Uterus (tissue), 4 donors: ENCODE data around the gene SKIC3. TPM values are rescaled to one million over a fixed set of nuclear protein-coding genes. Genes with fewer than 3 reads are reported as not detected.

Experiments
- DNase-seq, 2 donors: peaks; one replicate each; pipeline ENCODE4 v3.0.0-alpha.2; 2019 to 2020
- H3K27ac ChIP-seq, 2 donors: fragments of 200-600 bp; sonication (generic); 1 replicate in 1 of 2; 2 replicates in 1 of 2; pipeline ENCODE4 v1.5.1; 2016 to 2018
- H3K27me3 ChIP-seq, 2 donors: fragments of 200-600 bp; sonication (generic); one replicate each; pipeline ENCODE4 v1.5.1; 2018 to 2019; ENCODE audit warnings: control low read depth in 1 of 2
- H3K36me3 ChIP-seq, 2 donors: fragments of 200-600 bp; sonication (generic); one replicate each; pipeline ENCODE4 v1.5.1; 2019; ENCODE audit warnings: control low read depth in 1 of 2
- H3K4me1 ChIP-seq, 2 donors: fragments of 200-600 bp; sonication (generic); one replicate each; pipeline ENCODE4 v1.5.1; 2018 to 2019; ENCODE audit warnings: control low read depth in 1 of 2
- H3K4me3 ChIP-seq, 2 donors: fragments of 200-600 bp; sonication (generic); 1 replicate in 1 of 2; 2 replicates in 1 of 2; pipeline ENCODE4 v1.5.1; 2018 to 2019; ENCODE audit warnings: mild to moderate bottlenecking in 1 of 2
- H3K9me3 ChIP-seq, 2 donors: fragments of 200-600 bp; sonication (generic); one replicate each; pipeline ENCODE4 v1.5.1; 2019; ENCODE audit warnings: control low read depth in 1 of 2
- CTCF ChIP-seq, 4 experiments: fragments of 200-600 bp in 2 of 4; fragments of 450-650 bp in 2 of 4; sonication (generic) in 2 of 4; IDR thresholded peaks; one replicate each; pipeline ENCODE4 v1.5.1; 2016 to 2019; ENCODE audit warnings: antibody characterized with exemption in 4 of 4, mild to moderate bottlenecking in 2 of 4, moderate library complexity in 1 of 4
- POLR2A ChIP-seq, 2 donors: fragments of 450-650 bp; IDR thresholded peaks; one replicate each; pipeline ENCODE4 v1.6.1; 2016; ENCODE audit warnings: antibody characterized with exemption in 2 of 2, mild to moderate bottlenecking in 1 of 2, moderate library complexity in 1 of 2
- intact Hi-C: fragments of 100-400 bp; cut with DNase I; formaldehyde crosslinking; loops from one replicate; pipeline ENCODE4 v1.15.1; 2023; ENCODE audit warnings: low total_unique reads
- total RNA-seq, 4 donors: library from RNA; depleted of rRNA in 3 of 4; stranded (reverse); fragments of >200 nt in 3 of 4; gene quantifications; one replicate each; pipeline versions ENCODE4 v1.1.0 to v1.2.4, GENCODE V29; 2014 to 2023
- donor health status: DM: yes; HTN: yes; CAD: no.

SKIC3 gene
- total RNA-seq, 4 donors from 2014 or later: 40.3 to 219 (median 90.6) TPM

- H3K27ac ChIP-seq: no peak overlapping the region
- intact Hi-C loops: no loop called here
- H3K4me3 ChIP-seq: no peak overlapping the region
- TF ChIP-seq CTCF (IDR thresholded peaks at IDR 0.05) (no peak), POLR2A (IDR thresholded peaks at IDR 0.05) (no peak)
- H3K27me3 ChIP-seq: no peaks in the 10 kb centered on the region
- H3K9me3 ChIP-seq: no peaks in the 10 kb centered on the region
- H3K36me3 ChIP-seq: no peaks in the 10 kb centered on the region
- DNase-seq: no peak
- H3K4me1 ChIP-seq: no peaks in the 10 kb centered on the region
Measured at GRCh38 chr5:95590880-95591279, 36.1 kb upstream of the SKIC3 start.

GRCh38 chr5:95583992-95584391 is 29.2 kb upstream of the SKIC3 start:
- intact Hi-C loops: no loop called here
- no peaks in the 10 kb centered on the region for H3K4me1 ChIP-seq
- no peak overlapping the region for H3K27ac ChIP-seq
- no peaks in the 10 kb centered on the region for H3K27me3 ChIP-seq
- TF ChIP-seq CTCF (IDR thresholded peaks at IDR 0.05) (no peak), POLR2A (IDR thresholded peaks at IDR 0.05) (no peak)
- no peak overlapping the region for H3K4me3 ChIP-seq
- H3K36me3 ChIP-seq: no peaks in the 10 kb centered on the region
- no peak for DNase-seq
- H3K9me3 ChIP-seq: no peaks in the 10 kb centered on the region

GRCh38 chr5:95581576-95581975 is 26.8 kb upstream of the SKIC3 start:
- intact Hi-C loops: no loop called here
- Histone ChIP-seq H3K27ac (no peak overlapping the region), H3K4me3 (no peak overlapping the region), H3K4me1 (no peaks in the 10 kb centered on the region), H3K27me3 (no peaks in the 10 kb centered on the region), H3K36me3 (no peaks in the 10 kb centered on the region), H3K9me3 (no peaks in the 10 kb centered on the region)
- no peak for DNase-seq
- TF ChIP-seq CTCF (IDR thresholded peaks at IDR 0.05) (no peak), POLR2A (IDR thresholded peaks at IDR 0.05) (no peak)

GRCh38 chr5:95572016-95572415 is 17.2 kb upstream of the SKIC3 start:
- intact Hi-C loops: no loop called here
- no peak for DNase-seq
- TF ChIP-seq POLR2A (IDR thresholded peaks at IDR 0.05) (no peak), CTCF (IDR thresholded peaks at IDR 0.05) (no peak)
- H3K4me1 ChIP-seq: no peaks in the 10 kb centered on the region
- H3K27me3 ChIP-seq: no peaks in the 10 kb centered on the region
- H3K27ac ChIP-seq: no peak overlapping the region
- H3K4me3 ChIP-seq: no peak overlapping the region
- no peaks in the 10 kb centered on the region for H3K36me3 ChIP-seq
- H3K9me3 ChIP-seq: no peaks in the 10 kb centered on the region

DNA sequence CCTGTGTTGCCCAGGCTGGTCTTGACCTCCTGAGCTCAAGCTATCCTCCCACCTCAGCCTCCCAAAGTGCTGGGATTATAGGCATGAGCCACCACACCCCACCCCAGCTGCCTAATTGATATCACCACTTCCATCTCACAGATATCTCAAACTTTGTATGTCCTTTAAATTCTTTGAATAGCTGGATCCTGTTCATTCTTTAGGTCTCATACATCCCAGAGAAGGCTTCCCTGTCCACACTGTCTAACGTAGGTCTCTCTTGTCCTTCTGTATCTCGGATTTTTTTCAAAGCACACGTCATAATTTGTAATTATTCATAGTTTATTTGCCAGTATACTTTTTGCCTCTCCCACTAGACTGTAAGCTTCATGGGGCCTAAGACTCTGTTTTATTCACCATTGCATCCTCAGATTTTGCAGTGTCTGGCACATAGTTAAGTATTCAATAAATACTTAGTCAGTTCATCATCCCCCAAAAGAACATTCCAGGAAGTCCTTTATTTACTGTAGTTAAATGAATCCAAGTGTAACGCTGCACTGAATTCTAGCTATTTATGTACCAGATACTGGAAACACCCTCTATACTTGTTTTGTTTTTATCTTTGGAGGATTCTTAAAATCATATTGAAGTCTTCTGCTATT is 10.6 kb upstream of the SKIC3 start:
- intact Hi-C loops: no loop called here
- TF ChIP-seq CTCF (IDR thresholded peaks at IDR 0.05) (no peak), POLR2A (IDR thresholded peaks at IDR 0.05) (no peak)
- no peak overlapping the region for H3K27ac ChIP-seq

More for the DNA sequence above, 10.6 kb upstream of the SKIC3 start:
- H3K27me3 ChIP-seq: no peaks in the 10 kb centered on the region
- H3K9me3 ChIP-seq: no peaks in the 10 kb centered on the region
- H3K4me3 ChIP-seq: no peak overlapping the region
- no peaks in the 10 kb centered on the region for H3K4me1 ChIP-seq
- H3K36me3 ChIP-seq: no peaks in the 10 kb centered on the region
- no peak for DNase-seq
